Coronary artery (tissue), 2 donors: ENCODE data around the gene EHMT1.

Source experiments
- DNase-seq: peaks from one replicate; pipeline ENCODE4 v3.0.0-alpha.2; 2017; ENCODE audit warnings: low spot score
- H3K27ac ChIP-seq, 2 donors: fragments of 200-600 bp; sonication (generic); one replicate each; pipeline ENCODE4 v1.5.1; 2016 to 2019
- H3K4me3 ChIP-seq: fragments of 200-600 bp; sonication (generic); 2 replicates; pipeline ENCODE4 v1.5.1; 2016; ENCODE audit warnings: mild to moderate bottlenecking, moderate library complexity
- CTCF ChIP-seq: fragments of 200-600 bp; sonication (generic); IDR thresholded peaks from one replicate; pipeline ENCODE4 v1.5.1; 2019; ENCODE audit warnings: antibody characterized with exemption

EHMT1 gene

GRCh38 chr9:137832830-137833590 lies 214.2 kb downstream of the EHMT1 start:
- DNase-seq, result no peak
- H3K4me3 ChIP-seq, result no peak overlapping the region
- H3K27ac ChIP-seq, result no peak overlapping the region
- TF ChIP-seq CTCF, result no peak

GRCh38 chr9:137833721-137834613 lies 215.2 kb downstream of the EHMT1 start:
- no peak for TF ChIP-seq CTCF
- no peak overlapping the region for H3K4me3 ChIP-seq
- H3K27ac ChIP-seq, result no peak overlapping the region
- DNase-seq, result no peak

- Histone ChIP-seq H3K27ac (no peak overlapping the region), H3K4me3 (no peak overlapping the region)
- no peak for TF ChIP-seq CTCF
- DNase-seq, result no peak
Observed at GRCh38 chr9:137834846-137835546, 216.2 kb downstream of the EHMT1 start.

- TF ChIP-seq CTCF, result no peak
- DNase-seq, result no peak
- no peak overlapping the region for H3K4me3 ChIP-seq
- no peak overlapping the region for H3K27ac ChIP-seq
Observed at GRCh38 chr9:137836151-137836830, 217.5 kb downstream of the EHMT1 start.

- TF ChIP-seq CTCF, result no peak
- Histone ChIP-seq H3K4me3 (no peak overlapping the region), H3K27ac (no peak overlapping the region)
- DNase-seq, result no peak
Observed at GRCh38 chr9:137836831-137837241, 218.0 kb downstream of the EHMT1 start.

GRCh38 chr9:137837345-137838278 lies 218.8 kb downstream of the EHMT1 start:
- Histone ChIP-seq H3K27ac (no peak overlapping the region), H3K4me3 (no peak overlapping the region)
- no peak for DNase-seq
- TF ChIP-seq CTCF, result no peak
